GM12873 (cell line): ENCODE results near the gene CD83.

ENCODE experiments used
- CTCF ChIP-seq: IDR thresholded peaks from 2 replicates; pipeline ENCODE4 v1.5.1; 2012; ENCODE audit warnings: low read depth, mild to moderate bottlenecking, moderate library complexity, low read length, control low read depth; ENCODE audit not compliant: insufficient read depth; ENCODE audit errors: missing control alignments

The CD83 gene

GRCh38 chr6:14107000-14107399, 10.6 kb upstream of the CD83 start:
- no peak for TF ChIP-seq CTCF

GRCh38 chr6:14107711-14108494, 9.7 kb upstream of the CD83 start:
- TF ChIP-seq CTCF = no peak

- no peak for TF ChIP-seq CTCF
Measured at GRCh38 chr6:14108571-14109410, 8.8 kb upstream of the CD83 start.

GRCh38 chr6:14109411-14109826, 8.2 kb upstream of the CD83 start:
- TF ChIP-seq CTCF = no peak

GRCh38 chr6:14110001-14110818, 7.4 kb upstream of the CD83 start:
- TF ChIP-seq CTCF = no peak

GRCh38 chr6:14113976-14114375, 3.6 kb upstream of the CD83 start:
- no peak for TF ChIP-seq CTCF

- no peak for TF ChIP-seq CTCF
Measured at GRCh38 chr6:14118091-14118439, 493 bp downstream of the CD83 start.
